Peyer's patch (tissue), 4 donors: ENCODE measurements around the gene THSD7A. TPM values are rescaled to one million over a fixed set of nuclear protein-coding genes. Genes with fewer than 3 reads are reported as not detected.

Experiments
- DNase-seq, 3 donors: peaks; one replicate each; pipeline ENCODE4 v3.0.0-alpha.2; 2017 to 2019
- H3K27ac ChIP-seq, 4 donors: fragments of 200-600 bp; sonication (generic); one replicate each; pipeline ENCODE4 v1.5.1; 2016 to 2019
- H3K27me3 ChIP-seq, 2 donors: fragments of 200-600 bp; sonication (generic); one replicate each; pipeline ENCODE4 v1.5.1; 2019
- H3K36me3 ChIP-seq, 3 donors: fragments of 200-600 bp; sonication (generic); one replicate each; pipeline ENCODE4 v1.5.1; 2016 to 2019
- H3K4me1 ChIP-seq, 4 donors: fragments of 200-600 bp; sonication (generic); one replicate each; pipeline ENCODE4 v1.5.1; 2016 to 2019
- H3K4me3 ChIP-seq, 4 donors: fragments of 200-600 bp; sonication (generic); 1 replicate in 3 of 4; 2 replicates in 1 of 4; pipeline ENCODE4 v1.5.1; 2016 to 2019; ENCODE audit warnings: mild to moderate bottlenecking in 1 of 4
- H3K9me3 ChIP-seq, 4 donors: fragments of 200-600 bp; sonication (generic); one replicate each; pipeline ENCODE4 v1.5.1; 2016 to 2019; ENCODE audit warnings: mild to moderate bottlenecking in 1 of 4
- CTCF ChIP-seq, 6 experiments: fragments of 450-650 bp in 4 of 6; fragments of 200-600 bp in 2 of 6; sonication (generic) in 1 of 6; IDR thresholded peaks; one replicate each; pipeline ENCODE4 v1.5.1; 2017 to 2019; ENCODE audit warnings: antibody characterized with exemption in 6 of 6, mild to moderate bottlenecking in 3 of 6, moderate library complexity in 1 of 6
- POLR2A ChIP-seq, 2 donors: fragments of 450-650 bp; IDR thresholded peaks; one replicate each; pipeline ENCODE4 v1.5.1; 2017; ENCODE audit warnings: antibody characterized with exemption in 2 of 2, mild to moderate bottlenecking in 2 of 2, moderate library complexity in 2 of 2
- total RNA-seq, 4 donors: library from RNA; depleted of rRNA; stranded (reverse); fragments of >200 nt; gene quantifications; one replicate each; pipeline ENCODE4 v1.1.0, GENCODE V29; 2016

The THSD7A gene
- total RNA-seq, 4 donors from 2014 or later, result 0.53 to 4.1 (median 2.1) TPM

GRCh38 chr7:11343818-11344413 lies 488.1 kb downstream of the THSD7A start:
- H3K27me3 ChIP-seq, result no peaks in the 10 kb centered on the region
- TF ChIP-seq CTCF (IDR thresholded peaks at IDR 0.05) (peak; percentile 24 to 73 (median 69)), POLR2A (IDR thresholded peaks at IDR 0.05) (no peak)
- H3K36me3 ChIP-seq, result no peaks in the 10 kb centered on the region
- H3K9me3 ChIP-seq, result no peaks in the 10 kb centered on the region
- no peak overlapping the region for H3K4me3 ChIP-seq
- H3K27ac ChIP-seq, result no peak overlapping the region
- DNase-seq, result no peak
- no peaks in the 10 kb centered on the region for H3K4me1 ChIP-seq

GRCh38 chr7:11343136-11343535 lies 488.9 kb downstream of the THSD7A start:
- H3K27me3 ChIP-seq, result no peaks in the 10 kb centered on the region
- no peaks in the 10 kb centered on the region for H3K9me3 ChIP-seq
- DNase-seq, result no peak
- H3K4me1 ChIP-seq, result no peaks in the 10 kb centered on the region
- no peak overlapping the region for H3K27ac ChIP-seq
- H3K36me3 ChIP-seq, result no peaks in the 10 kb centered on the region
- no peak overlapping the region for H3K4me3 ChIP-seq
- no peak for TF ChIP-seq CTCF (IDR thresholded peaks at IDR 0.05)
- TF ChIP-seq POLR2A (IDR thresholded peaks at IDR 0.05), result no peak

GRCh38 chr7:11341285-11341944 lies 490.6 kb downstream of the THSD7A start:
- H3K36me3 ChIP-seq, result no peaks in the 10 kb centered on the region
- H3K27ac ChIP-seq, result no peak overlapping the region
- H3K9me3 ChIP-seq, result no peaks in the 10 kb centered on the region
- no peak for TF ChIP-seq POLR2A (IDR thresholded peaks at IDR 0.05)
- TF ChIP-seq CTCF (IDR thresholded peaks at IDR 0.05), result peak in 2 of 6 experiments; percentile 16 to 21
- no peaks in the 10 kb centered on the region for H3K27me3 ChIP-seq
- H3K4me1 ChIP-seq, result no peaks in the 10 kb centered on the region
- DNase-seq, result no peak
- H3K4me3 ChIP-seq, result no peak overlapping the region

- Histone ChIP-seq H3K9me3 (no peaks in the 10 kb centered on the region), H3K36me3 (no peaks in the 10 kb centered on the region), H3K27ac (no peak overlapping the region), H3K27me3 (no peaks in the 10 kb centered on the region), H3K4me3 (no peak overlapping the region), H3K4me1 (no peaks in the 10 kb centered on the region)
- TF ChIP-seq CTCF (IDR thresholded peaks at IDR 0.05) (no peak), POLR2A (IDR thresholded peaks at IDR 0.05) (no peak)
- no peak for DNase-seq
Observed at GRCh38 chr7:11336432-11336831, 495.6 kb downstream of the THSD7A start.

GRCh38 chr7:11335947-11336346 lies 496.1 kb downstream of the THSD7A start:
- Histone ChIP-seq H3K27ac (no peak overlapping the region), H3K27me3 (no peaks in the 10 kb centered on the region), H3K4me1 (no peaks in the 10 kb centered on the region), H3K4me3 (no peak overlapping the region), H3K9me3 (no peaks in the 10 kb centered on the region), H3K36me3 (no peaks in the 10 kb centered on the region)
- no peak for TF ChIP-seq POLR2A (IDR thresholded peaks at IDR 0.05)
- no peak for TF ChIP-seq CTCF (IDR thresholded peaks at IDR 0.05)
- DNase-seq, result no peak
